ENCODE data around the gene HOXA9.
A peak's percentile ranks its signal among the peaks of the same experiment; 100 is the strongest.

HOXA9 gene

GRCh38 chr7:27174874-27175625 is 9.7 kb upstream of the HOXA9 start (continued):
- no peak for TF ChIP-seq ZNF148 (tag by site-specific recombination; IDR thresholded peaks at IDR 0.05; ENCODE audit: borderline replicate concordance)
- TF ChIP-seq ZBTB49 (tag by site-specific recombination; IDR thresholded peaks at IDR 0.05; ENCODE audit: low read depth), result no peak
- no peak for TF ChIP-seq ZBTB7A (tag by site-specific recombination; IDR thresholded peaks at IDR 0.05; ENCODE audit: low read depth)
- TF ChIP-seq PRDM6 (tag by site-specific recombination; IDR thresholded peaks at IDR 0.05), result no peak
- no peak for TF ChIP-seq ZNF660 (tag by site-specific recombination; IDR thresholded peaks at IDR 0.05)
- TF ChIP-seq ZNF843 (tag by site-specific recombination; IDR thresholded peaks at IDR 0.05), result no peak
- TF ChIP-seq ZNF324 (tag by site-specific recombination; IDR thresholded peaks at IDR 0.05), result no peak
- TF ChIP-seq HOXD13 (CRISPR knock-in tag; IDR thresholded peaks at IDR 0.05; ENCODE audit: borderline replicate concordance), result no peak
- no peak for TF ChIP-seq ZNF629 (tag by site-specific recombination; IDR thresholded peaks at IDR 0.05)
- peak; percentile 54 for TF ChIP-seq PATZ1 (tag by site-specific recombination; IDR thresholded peaks at IDR 0.05)
- no peak for TF ChIP-seq ZNF530 (tag by site-specific recombination; IDR thresholded peaks at IDR 0.05; ENCODE audit: low read depth)
- no peak for TF ChIP-seq SALL2 (tag by site-specific recombination; IDR thresholded peaks at IDR 0.05; ENCODE audit: borderline replicate concordance)
- no peak for TF ChIP-seq ZNF157 (tag by site-specific recombination; IDR thresholded peaks at IDR 0.05)
- TF ChIP-seq ZNF302 (tag by site-specific recombination; IDR thresholded peaks at IDR 0.05; ENCODE audit: low read depth), result no peak
- no peak for TF ChIP-seq INSM2 (tag by site-specific recombination; IDR thresholded peaks at IDR 0.05)
- peak; percentile 55; the same call in 1 of the 2 replicates for TF ChIP-seq ZBTB44 (tag by site-specific recombination; IDR thresholded peaks at IDR 0.05)
- no peak for TF ChIP-seq GFI1B (tag by site-specific recombination; IDR thresholded peaks at IDR 0.05)
- TF ChIP-seq GLI2 (tag by site-specific recombination; IDR thresholded peaks at IDR 0.05; ENCODE audit: borderline replicate concordance, low read depth), result no peak
- TF ChIP-seq ZNF155 (tag by site-specific recombination; IDR thresholded peaks at IDR 0.05), result no peak
- TF ChIP-seq ZBTB11 (tag by site-specific recombination; conservative IDR thresholded peaks at IDR 0.05; ENCODE audit: low read depth), result peak; percentile 27; the same call in 1 of the 2 replicates
- TF ChIP-seq ZBTB48 (tag by site-specific recombination; IDR thresholded peaks at IDR 0.05), result no peak
- no peak for TF ChIP-seq TRIM28 (IDR thresholded peaks at IDR 0.05; ENCODE audit: borderline replicate concordance, low read length)
- TF ChIP-seq ZNF133 (tag by site-specific recombination; IDR thresholded peaks at IDR 0.05), result no peak
- peak; percentile 55; the same call in 1 of the 2 replicates for TF ChIP-seq SP3 (tag by site-specific recombination; IDR thresholded peaks at IDR 0.05)
